Tongue (tissue), 2 donors: ENCODE data around the gene HOXC9. TPM values are rescaled to one million over a fixed set of nuclear protein-coding genes. Genes with fewer than 3 reads are reported as not detected.

ENCODE experiments used
- small RNA-seq: library from RNA; depleted of rRNA; stranded (forward); fragments of <200 nt; gene quantifications from one replicate; pipeline ENCODE3, GENCODE V24; 2014; ENCODE audit warnings: low replicate concordance
- total RNA-seq: library from RNA; depleted of rRNA; stranded (reverse); fragments of >200 nt; gene quantifications from one replicate; pipeline ENCODE4 v1.2.3, GENCODE V29; 2014

The HOXC9 gene
- total RNA-seq, 1 donor from 2014 or later, result not detected

Small RNAs within 50 kb of the gene (small RNA-seq; reads per million reads assigned to genes)
- gene AC012531.3 (not detected), gene AC012531.4 (not detected), gene HOXC5 (not detected), gene MIR196A2 (0.15 reads per million), gene MIR615 (not detected), gene RF01905 (not detected), gene RF01906 (not detected)

Other genes with a start within 250 kb of the HOXC9 start
- gene CISTR, start 248.2 kb upstream of the HOXC9 start, total RNA-seq, result not detected
- not detected for gene HOXC13, start 61.3 kb upstream of the HOXC9 start, total RNA-seq
- gene HOXC12, start 45.3 kb upstream of the HOXC9 start, total RNA-seq, result not detected
- not detected for gene HOXC11, start 27.0 kb upstream of the HOXC9 start, total RNA-seq
- gene HOTAIR, start 25.2 kb upstream of the HOXC9 start, total RNA-seq, result not detected
- not detected for gene HOXC10, start 15.0 kb upstream of the HOXC9 start, total RNA-seq
- not detected for gene HOXC8, start 8.8 kb downstream of the HOXC9 start, total RNA-seq
- not detected for gene HOXC6, start 28.3 kb downstream of the HOXC9 start, total RNA-seq
- gene HOXC5, start 32.9 kb downstream of the HOXC9 start, total RNA-seq, result not detected
- gene HOXC4, start 53.7 kb downstream of the HOXC9 start, total RNA-seq, result 0.21 TPM
- 22.1 TPM for gene SMUG1, start 188.8 kb downstream of the HOXC9 start, total RNA-seq